G401 (cell line): ENCODE measurements around the gene TNFRSF4. TPM values are rescaled to one million over a fixed set of nuclear protein-coding genes. Genes with fewer than 3 reads are reported as not detected.

Experiments
- DNase-seq: peaks from one replicate; pipeline ENCODE4 v3.0.0-alpha.2; 2015; ENCODE audit warnings: low spot score
- in situ Hi-C: cut with HindIII; loops from 2 replicates; pipeline ENCODE4 v1.10.0; 2016; ENCODE audit warnings: low sequenced_read_pairs, mixed read lengths
- total RNA-seq: library from RNA; depleted of rRNA; stranded (reverse); fragments of >200 nt; shearing (Covaris generic); gene quantifications from 2 replicates; pipeline ENCODE4 v1.2.3, GENCODE V29; 2014; rRNA removed

TNFRSF4 gene
- total RNA-seq, 1 experiment from 2014 or later = not detected

- in situ Hi-C loops = no loop called here
- no peak for DNase-seq
Observed at GRCh38 chr1:1164701-1165451, 49.1 kb downstream of the TNFRSF4 start.

DNA sequence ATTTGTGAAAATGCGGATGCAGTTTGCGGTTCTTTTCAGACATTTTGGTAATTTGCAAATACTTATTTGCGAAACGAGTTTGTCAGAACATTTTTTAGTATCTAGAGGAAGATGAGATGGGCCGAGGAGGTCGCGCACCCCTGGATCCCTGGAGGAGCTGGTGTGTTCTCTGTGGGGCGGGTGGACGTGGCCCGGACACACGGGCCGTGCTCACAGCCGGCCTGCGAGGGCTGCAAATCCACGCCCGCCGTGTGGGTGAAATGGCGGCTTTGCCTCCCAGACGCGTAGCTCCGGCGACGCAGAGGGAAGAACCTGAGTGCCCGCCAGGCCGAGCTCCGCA lies 49.6 kb downstream of the TNFRSF4 start:
- DNase-seq = no peak
- in situ Hi-C loops = no loop called here

DNA sequence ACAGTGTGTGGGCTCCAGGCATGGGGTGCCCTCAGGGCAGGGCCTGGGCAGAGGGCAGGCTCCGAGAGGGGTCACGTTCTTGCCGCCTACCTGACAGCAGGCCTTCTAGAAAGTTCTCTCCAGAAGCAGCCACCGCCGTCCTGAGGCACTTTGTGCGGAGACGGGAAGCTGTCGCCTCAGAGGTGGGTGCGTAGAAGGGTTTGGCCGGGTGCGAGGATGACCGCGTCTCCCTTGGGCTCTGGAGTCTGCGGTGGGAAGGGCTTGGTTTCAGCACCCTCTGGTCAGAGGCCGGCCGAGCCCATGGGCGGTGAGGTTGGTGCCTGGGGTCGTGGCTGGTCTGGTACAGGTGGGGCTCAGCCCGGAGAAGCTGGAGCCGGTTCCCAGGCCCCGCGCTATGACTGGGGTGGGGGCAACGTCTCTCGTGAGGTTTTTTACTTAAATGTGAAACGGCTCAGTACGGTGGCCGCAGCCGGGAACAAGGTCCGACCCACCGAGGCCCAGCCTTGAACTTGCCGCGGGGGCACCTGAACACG lies 50.3 kb downstream of the TNFRSF4 start:
- DNase-seq = no peak
- in situ Hi-C loops = no loop called here

GRCh38 chr1:1162597-1163537 lies 51.1 kb downstream of the TNFRSF4 start:
- in situ Hi-C loops = no loop called here
- DNase-seq = no peak

DNA sequence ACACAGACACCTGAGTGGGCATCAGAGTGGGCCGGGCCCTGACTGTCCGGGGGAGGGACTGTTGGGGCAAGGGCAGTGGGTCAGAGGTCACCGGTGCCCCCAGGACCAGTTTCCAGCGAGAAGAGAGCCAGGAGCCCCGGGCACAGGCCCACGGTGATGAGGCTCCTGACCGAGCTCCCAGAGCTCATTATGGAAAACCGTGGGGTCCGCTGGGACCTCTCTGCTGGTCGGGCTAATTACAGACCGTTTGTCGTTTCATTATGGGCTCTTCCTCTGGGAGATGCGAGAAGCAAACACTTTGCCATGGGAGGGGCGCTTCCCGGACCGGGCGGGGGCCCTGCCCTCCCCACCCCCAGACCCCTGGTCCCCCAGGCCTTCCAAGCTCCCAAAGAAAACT lies 52.3 kb downstream of the TNFRSF4 start:
- no peak for DNase-seq
- in situ Hi-C loops = no loop called here

Other genes starting within 250 kb of the TNFRSF4 start
- gene PLEKHN1, start 247.7 kb downstream of the TNFRSF4 start, total RNA-seq = 4.3 and 5.5 TPM in 2 replicates
- 0.17 TPM in 1 of 2 replicates, not detected in the other for gene PERM1, start 232.1 kb downstream of the TNFRSF4 start, total RNA-seq
- gene HES4, start 214.1 kb downstream of the TNFRSF4 start, total RNA-seq = 27.5 and 66.5 TPM in 2 replicates
- 213 and 304 TPM in 2 replicates for gene ISG15, start 200.7 kb downstream of the TNFRSF4 start, total RNA-seq
- 103 and 106 TPM in 2 replicates for gene AGRN, start 194.0 kb downstream of the TNFRSF4 start, total RNA-seq
- gene RNF223, start 139.8 kb downstream of the TNFRSF4 start, total RNA-seq = 3.5 and 4.3 TPM in 2 replicates
- 11.9 and 17.1 TPM in 2 replicates for gene C1orf159, start 98.1 kb downstream of the TNFRSF4 start, total RNA-seq
- gene TTLL10, start 40.3 kb downstream of the TNFRSF4 start, total RNA-seq = not detected in 2 replicates
- gene TNFRSF18, start 7.6 kb downstream of the TNFRSF4 start, total RNA-seq = 1.2 TPM in 1 of 2 replicates, not detected in the other
- 92.4 and 99.1 TPM in 2 replicates for gene SDF4, start 17.8 kb upstream of the TNFRSF4 start, total RNA-seq
- 38.4 and 44.3 TPM in 2 replicates for gene B3GALT6, start 18.1 kb upstream of the TNFRSF4 start, total RNA-seq
- gene C1QTNF12, start 32.6 kb upstream of the TNFRSF4 start, total RNA-seq = 5.1 and 13.3 TPM in 2 replicates
- gene UBE2J2, start 59.7 kb upstream of the TNFRSF4 start, total RNA-seq = 88.4 and 102 TPM in 2 replicates
- 0.71 and 1.2 TPM in 2 replicates for gene SCNN1D, start 66.3 kb upstream of the TNFRSF4 start, total RNA-seq
- gene ACAP3, start 93.8 kb upstream of the TNFRSF4 start, total RNA-seq = 23.6 and 33.8 TPM in 2 replicates
- gene PUSL1, start 94.4 kb upstream of the TNFRSF4 start, total RNA-seq = 66.7 and 84.9 TPM in 2 replicates
- 107 and 109 TPM in 2 replicates for gene INTS11, start 110.5 kb upstream of the TNFRSF4 start, total RNA-seq
- gene CPTP, start 110.6 kb upstream of the TNFRSF4 start, total RNA-seq = 22.5 and 23.5 TPM in 2 replicates
- gene TAS1R3, start 117.1 kb upstream of the TNFRSF4 start, total RNA-seq = 0.14 TPM in 1 of 2 replicates, not detected in the other
- 66.4 and 70.2 TPM in 2 replicates for gene DVL1, start 135.3 kb upstream of the TNFRSF4 start, total RNA-seq
- 23.0 and 26.7 TPM in 2 replicates for gene MXRA8, start 144.4 kb upstream of the TNFRSF4 start, total RNA-seq
- 210 and 263 TPM in 2 replicates for gene AURKAIP1, start 161.1 kb upstream of the TNFRSF4 start, total RNA-seq
- gene CCNL2, start 185.2 kb upstream of the TNFRSF4 start, total RNA-seq = 79.4 and 105 TPM in 2 replicates
- gene MRPL20, start 193.1 kb upstream of the TNFRSF4 start, total RNA-seq = 60.9 and 75.0 TPM in 2 replicates
- 0.43 and 0.54 TPM in 2 replicates for gene ANKRD65, start 207.1 kb upstream of the TNFRSF4 start, total RNA-seq
- gene VWA1, start 221.5 kb upstream of the TNFRSF4 start, total RNA-seq = 20.3 and 26.8 TPM in 2 replicates
- 0.14 TPM in 1 of 2 replicates, not detected in the other for gene ATAD3C, start 235.5 kb upstream of the TNFRSF4 start, total RNA-seq